CD4-positive, alpha-beta T cell treated with Interferon alpha-2 for 1 hour (primary cell): ENCODE measurements around the gene LCP2.

Source experiments
- DNase-seq, 2 donors: peaks; one replicate each; pipeline ENCODE4 v3.0.0-alpha.2; 2020 to 2022

The LCP2 gene

GRCh38 chr5:170206216-170206615 is 91.4 kb downstream of the LCP2 start:
- no peak for DNase-seq

- DNase-seq = no peak
These were observed 93.4 kb downstream of the LCP2 start for GRCh38 chr5:170204202-170204601.

GRCh38 chr5:170202117-170202516 is 95.5 kb downstream of the LCP2 start:
- DNase-seq = no peak

GRCh38 chr5:170201311-170201710 is 96.3 kb downstream of the LCP2 start:
- no peak for DNase-seq

- DNase-seq = no peak
These were observed 96.7 kb downstream of the LCP2 start for GRCh38 chr5:170200876-170201275.
